GM18520 (cell line): ENCODE results near the gene ZNF776.
"Not testable (repeated sequence)": the region's sequence is repeated elsewhere in the genome, so short reads cannot be mapped to it uniquely, and the experiment has no call there.

ENCODE experiments used
- ATAC-seq: cut with Tn5 transposase; IDR thresholded peaks from one replicate; pipeline ENCODE4 v1.9.1; 2021; ENCODE audit not compliant: unreplicated experiment

Gene ZNF776

DNA sequence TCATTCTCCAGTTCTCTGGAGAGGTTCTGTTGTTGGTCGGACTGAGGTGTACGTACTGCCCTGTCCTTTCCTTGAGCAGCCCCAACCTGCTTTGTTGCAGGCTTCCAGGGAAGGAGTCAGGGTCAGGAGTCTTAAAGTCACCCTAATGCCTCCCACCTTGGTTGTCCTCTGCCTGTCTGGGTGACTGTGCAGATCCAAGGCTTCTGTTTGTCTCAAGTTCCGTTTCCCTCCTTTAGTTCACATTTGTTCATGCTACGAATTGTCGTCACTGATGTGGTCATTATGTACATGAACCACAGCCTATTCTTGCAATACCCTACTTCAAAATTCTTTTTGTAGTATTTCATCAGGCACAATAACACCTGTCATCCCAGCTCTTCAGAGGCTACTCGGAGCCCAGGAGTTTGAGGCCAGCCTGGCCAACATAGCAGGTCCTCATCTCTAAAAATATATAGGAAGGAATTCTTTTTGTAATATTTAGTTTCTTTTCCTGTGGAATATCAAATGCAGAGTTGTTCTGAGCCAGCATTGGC is 30.2 kb downstream of the ZNF776 start:
- no peak for ATAC-seq

GRCh38 chr19:57778336-57778735 is 31.7 kb downstream of the ZNF776 start:
- no peak for ATAC-seq

DNA sequence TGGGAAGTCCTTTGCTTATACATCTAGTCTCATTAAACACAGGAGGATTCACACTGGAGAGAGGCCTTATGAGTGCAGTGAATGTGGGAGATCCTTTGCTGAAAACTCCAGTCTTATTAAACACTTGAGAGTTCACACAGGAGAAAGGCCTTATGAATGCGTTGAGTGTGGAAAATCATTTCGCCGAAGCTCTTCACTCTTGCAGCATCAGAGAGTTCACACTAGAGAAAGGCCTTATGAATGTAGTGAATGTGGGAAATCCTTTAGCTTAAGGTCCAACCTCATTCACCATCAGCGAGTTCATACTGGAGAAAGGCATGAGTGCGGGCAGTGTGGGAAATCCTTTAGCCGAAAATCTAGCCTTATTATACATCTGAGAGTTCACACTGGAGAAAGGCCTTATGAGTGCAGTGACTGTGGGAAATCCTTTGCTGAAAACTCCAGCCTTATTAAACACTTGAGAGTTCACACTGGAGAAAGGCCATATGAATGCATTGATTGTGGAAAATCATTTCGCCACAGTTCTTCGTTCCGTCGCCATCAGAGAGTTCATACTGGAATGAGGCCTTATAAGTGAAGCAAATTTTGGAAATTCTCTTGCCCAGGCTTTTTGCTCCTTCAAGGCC is 32.7 kb downstream of the ZNF776 start:
- ATAC-seq, result no peak

- no peak for ATAC-seq
Measured at GRCh38 chr19:57786286-57786685, 39.7 kb downstream of the ZNF776 start.

GRCh38 chr19:57786906-57787305 is 40.3 kb downstream of the ZNF776 start:
- ATAC-seq, result no peak

- ATAC-seq, result no peak
Measured at GRCh38 chr19:57788114-57788692, 41.6 kb downstream of the ZNF776 start.

DNA sequence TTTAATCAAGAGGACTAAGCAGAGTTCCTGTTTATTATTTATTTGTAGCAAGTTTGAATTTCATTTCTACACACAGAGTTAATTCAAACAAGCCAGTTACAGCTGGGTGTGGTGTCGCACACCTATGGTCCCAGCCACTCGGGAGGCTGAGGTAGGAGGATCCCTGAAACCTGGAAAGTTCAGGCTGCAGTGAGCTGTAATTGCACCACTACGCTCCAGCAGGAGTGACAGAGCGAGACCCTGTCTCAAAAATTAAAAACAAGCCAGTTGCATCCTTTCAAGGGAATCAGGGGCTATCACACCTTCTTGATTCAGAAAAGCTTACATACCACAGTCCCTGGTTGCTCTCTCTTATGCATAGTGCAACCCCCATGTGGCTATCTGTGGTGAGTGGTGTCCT is 42.7 kb downstream of the ZNF776 start:
- no peak for ATAC-seq

DNA sequence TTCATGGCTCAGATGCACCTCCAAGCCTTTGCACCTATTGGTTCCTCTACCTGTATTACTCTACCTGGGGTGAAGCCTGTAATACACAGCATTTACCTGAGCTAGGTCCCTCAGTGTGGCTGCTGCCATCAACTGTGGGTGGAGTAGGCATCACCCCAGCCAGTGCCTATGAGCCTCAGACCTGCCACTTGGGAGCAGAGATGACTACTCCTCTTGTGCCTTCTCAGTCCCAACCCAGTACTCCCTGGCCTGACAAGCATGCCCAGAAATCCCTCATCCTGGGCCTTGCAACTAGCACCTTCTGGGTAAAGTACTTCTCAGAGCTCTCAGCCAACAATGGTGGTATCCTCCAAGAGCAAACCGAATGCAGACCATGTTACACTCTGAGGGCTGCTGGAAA is 50.0 kb downstream of the ZNF776 start:
- ATAC-seq, result not testable (repeated sequence)

DNA sequence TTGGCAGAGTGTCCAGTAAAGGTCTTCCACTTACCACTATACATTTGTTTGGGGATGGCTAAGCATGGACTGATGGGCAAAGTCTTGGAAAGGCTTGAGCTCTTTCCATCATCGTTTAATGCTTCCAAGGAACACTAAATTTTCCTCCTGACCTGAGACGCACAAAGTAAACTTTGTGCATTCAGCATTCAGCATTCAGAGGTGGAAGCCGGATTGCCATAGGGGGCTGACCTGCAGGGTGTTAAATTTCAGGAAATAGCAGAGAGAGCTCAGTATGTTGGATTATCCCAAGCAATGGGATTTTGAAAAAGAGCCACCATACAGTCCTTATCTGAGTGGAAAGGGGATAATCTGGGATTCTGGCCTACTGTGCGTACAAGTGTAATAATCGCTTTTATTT is 54.1 kb downstream of the ZNF776 start:
- ATAC-seq, result no peak

GRCh38 chr19:57802269-57802668 is 55.7 kb downstream of the ZNF776 start:
- no peak for ATAC-seq

GRCh38 chr19:57803265-57803593 is 56.6 kb downstream of the ZNF776 start:
- ATAC-seq, result no peak

- no peak for ATAC-seq
Measured at GRCh38 chr19:57803594-57804325, 57.1 kb downstream of the ZNF776 start.

- ATAC-seq, result no peak
Measured at GRCh38 chr19:57807541-57807940, 60.9 kb downstream of the ZNF776 start.
